ENCODE measurements around the gene SIGLEC11. TPM values are rescaled to one million over a fixed set of nuclear protein-coding genes. Genes with fewer than 3 reads are reported as not detected.

SIGLEC11 gene
- total and polyA plus RNA-seq, 4 donors = 0.49 to 8.9 (median 3.3) TPM

GRCh38 chr19:49906879-49907564, 54.0 kb downstream of the SIGLEC11 start:
- TF ChIP-seq TAF1 (conservative IDR thresholded peaks at IDR 0.05) (no peak), GABPA (IDR thresholded peaks at IDR 0.05 in 1 of 2, conservative IDR thresholded peaks at IDR 0.05 in 1 of 2) (no peak), JUND (IDR thresholded peaks at IDR 0.05) (no peak), FOXA1 (IDR thresholded peaks at IDR 0.05) (no peak), ATF3 (IDR thresholded peaks at IDR 0.05) (no peak), HNF4G (IDR thresholded peaks at IDR 0.05) (no peak), FOXA2 (IDR thresholded peaks at IDR 0.05) (no peak), SP1 (IDR thresholded peaks at IDR 0.05) (no peak), MAX (IDR thresholded peaks at IDR 0.05) (no peak), EGR1 (IDR thresholded peaks at IDR 0.05; ENCODE audit: low read depth in 2 of 2) (no peak), ZBTB33 (IDR thresholded peaks at IDR 0.05) (no peak), RXRA (IDR thresholded peaks at IDR 0.05) (no peak), YY1 (IDR thresholded peaks at IDR 0.05) (no peak)
- DNase-seq (ENCODE audit: low spot score) = no peak
- Histone ChIP-seq H3K36me3 (ENCODE audit: control insufficient read depth in 4 of 4, insufficient read depth in 3 of 4, low read depth in 1 of 4, low read length in 3 of 4) (peaks cover 4 to 34% (median 14%) of the 10 kb centered on the region in 4 donors), H3K27me3 (ENCODE audit: control insufficient read depth in 4 of 4, insufficient read depth in 4 of 4, low read length in 3 of 4) (no peaks in the 10 kb centered on the region), H3K4me1 (ENCODE audit: control insufficient read depth in 4 of 4, insufficient read depth in 4 of 4, low read length in 3 of 4) (peaks cover 0 to 9% (median 4%) of the 10 kb centered on the region in 4 donors), H3K27ac (ENCODE audit: low read depth in 1 of 2, low read length in 2 of 2) (no peak overlapping the region), H3K4me3 (ENCODE audit: low read depth in 1 of 3, low read length in 3 of 3) (no peak overlapping the region), H3K9ac (ENCODE audit: low read depth in 1 of 2, low read length in 2 of 2) (no peak overlapping the region), H3K9me3 (ENCODE audit: control insufficient read depth in 4 of 4, low read length in 3 of 4) (no peaks in the 10 kb centered on the region)
- 95% methylated on average over 16 of the region's 16 CpGs for WGBS

- Histone ChIP-seq H3K9ac (ENCODE audit: low read depth in 1 of 2, low read length in 2 of 2) (no peak overlapping the region), H3K4me1 (ENCODE audit: control insufficient read depth in 4 of 4, insufficient read depth in 4 of 4, low read length in 3 of 4) (no peaks in the 10 kb centered on the region), H3K4me3 (ENCODE audit: low read depth in 1 of 3, low read length in 3 of 3) (no peak overlapping the region), H3K27ac (ENCODE audit: low read depth in 1 of 2, low read length in 2 of 2) (no peak overlapping the region), H3K36me3 (ENCODE audit: control insufficient read depth in 4 of 4, insufficient read depth in 3 of 4, low read depth in 1 of 4, low read length in 3 of 4) (peaks cover 4 to 24% (median 9%) of the 10 kb centered on the region in 4 donors), H3K9me3 (ENCODE audit: control insufficient read depth in 4 of 4, low read length in 3 of 4) (no peaks in the 10 kb centered on the region), H3K27me3 (ENCODE audit: control insufficient read depth in 4 of 4, insufficient read depth in 4 of 4, low read length in 3 of 4) (no peaks in the 10 kb centered on the region)
- TF ChIP-seq YY1 (IDR thresholded peaks at IDR 0.05) (no peak), ZBTB33 (IDR thresholded peaks at IDR 0.05) (no peak), JUND (IDR thresholded peaks at IDR 0.05) (no peak), TAF1 (conservative IDR thresholded peaks at IDR 0.05) (no peak), RXRA (IDR thresholded peaks at IDR 0.05) (no peak), EGR1 (IDR thresholded peaks at IDR 0.05; ENCODE audit: low read depth in 2 of 2) (no peak), GABPA (IDR thresholded peaks at IDR 0.05 in 1 of 2, conservative IDR thresholded peaks at IDR 0.05 in 1 of 2) (no peak), ATF3 (IDR thresholded peaks at IDR 0.05) (no peak), NR2F2 (IDR thresholded peaks at IDR 0.05) (no peak), REST (IDR thresholded peaks at IDR 0.05) (no peak), CTCF (IDR thresholded peaks at IDR 0.05; ENCODE audit: low read depth, low read length, missing input control) (no peak), HNF4G (IDR thresholded peaks at IDR 0.05) (no peak), MAX (IDR thresholded peaks at IDR 0.05) (no peak), FOXA1 (IDR thresholded peaks at IDR 0.05) (no peak), RAD21 (IDR thresholded peaks at IDR 0.05) (no peak), HNF4A (conservative IDR thresholded peaks at IDR 0.05) (no peak)
- DNase-seq (ENCODE audit: low spot score) = no peak
- WGBS = 69% methylated on average over 6 of the region's 6 CpGs
Observed at GRCh38 chr19:49904136-49904535, 56.8 kb downstream of the SIGLEC11 start.

Measured in liver (tissue), 9 donors.